ENCODE measurements around the gene ATP8A1. TPM values are rescaled to one million over a fixed set of nuclear protein-coding genes. Genes with fewer than 3 reads are reported as not detected.

Gene ATP8A1
- total and polyA plus RNA-seq, 2 of the 8 experiments (the other 6 are each of a cell fraction or from before 2014, with no cell fraction given) = 3.7 to 14.9 TPM

DNA sequence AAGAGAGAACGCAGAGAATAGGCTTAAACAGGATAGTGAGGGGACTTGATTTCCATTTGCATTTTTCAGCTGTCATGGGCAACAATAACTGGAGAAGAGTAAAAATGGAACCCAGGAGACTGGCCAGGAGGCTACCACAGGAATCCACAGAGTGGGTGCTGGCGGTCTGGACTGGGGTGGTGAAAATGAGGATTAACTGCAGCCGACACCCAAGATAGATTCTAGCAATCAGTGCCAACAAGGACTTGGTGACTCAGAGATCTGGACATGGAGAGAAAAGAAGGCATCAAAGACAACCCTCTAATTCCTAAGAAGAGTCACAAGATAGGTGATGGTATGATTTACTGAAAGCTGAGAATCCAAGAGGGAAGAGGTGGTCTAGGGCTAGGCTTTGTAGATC is 102.8 kb downstream of the ATP8A1 start (continued):
- TF ChIP-seq MAFK (IDR thresholded peaks at IDR 0.05; ENCODE audit: low read depth, low read length) = no peak
